DND-41 (cell line): ENCODE data around the gene GNAZ.

ENCODE experiments used
- ATAC-seq: fragments of 200-7000 bp; cut with Tn5 transposase; 3 replicates; pipeline ENCODE4 v1.9.1; 2021; ENCODE audit warnings: low read depth; ENCODE audit not compliant: insufficient read depth
- DNase-seq: peaks from one replicate; pipeline ENCODE4 v3.0.0-alpha.2; 2020
- H2AFZ ChIP-seq: 2 replicates; pipeline ENCODE4 v1.6.0; 2012; ENCODE audit warnings: low read depth, low read length
- H3K27ac ChIP-seq: 2 replicates; pipeline ENCODE4 v1.5.1; 2012; ENCODE audit warnings: low read length, inconsistent platforms
- H3K27me3 ChIP-seq: fragments of 200-600 bp; sonication (generic); 2 replicates; pipeline ENCODE4 v1.6.0; 2012; ENCODE audit warnings: low read length, mild to moderate bottlenecking, inconsistent platforms; ENCODE audit not compliant: insufficient read depth, poor library complexity
- H3K36me3 ChIP-seq: 2 replicates; pipeline ENCODE4 v1.5.1; 2012; ENCODE audit warnings: low read length, inconsistent platforms; ENCODE audit not compliant: insufficient read depth
- H3K4me1 ChIP-seq: 2 replicates; pipeline ENCODE4 v1.5.1; 2012; ENCODE audit warnings: mild to moderate bottlenecking, low read length; ENCODE audit not compliant: insufficient read depth
- H3K4me2 ChIP-seq: 2 replicates; pipeline ENCODE4 v1.6.0; 2012; ENCODE audit warnings: mild to moderate bottlenecking, moderate library complexity, low read length, inconsistent platforms; ENCODE audit not compliant: insufficient read depth
- H3K4me3 ChIP-seq, 2 experiments: fragments of 200-600 bp in 1 of 2; shearing (Covaris generic) in 1 of 2; 2 replicates each; pipeline ENCODE4 v1.5.1; 2012 to 2016; ENCODE audit warnings: inconsistent platforms in 2 of 2, low read length in 2 of 2, mild to moderate bottlenecking in 2 of 2, low read depth in 1 of 2, moderate library complexity in 1 of 2
- H3K79me2 ChIP-seq: 2 replicates; pipeline ENCODE4 v1.6.0; 2012; ENCODE audit warnings: low read length, inconsistent platforms; ENCODE audit not compliant: insufficient read depth
- H3K9ac ChIP-seq: 2 replicates; pipeline ENCODE4 v1.6.0; 2012; ENCODE audit warnings: low read depth, mild to moderate bottlenecking, inconsistent platforms, low read length, moderate library complexity
- H3K9me3 ChIP-seq: 2 replicates; pipeline ENCODE4 v1.5.1; 2012; ENCODE audit warnings: low read length, moderate library complexity, mild to moderate bottlenecking, inconsistent platforms; ENCODE audit not compliant: insufficient read depth, severe bottlenecking
- H4K20me1 ChIP-seq: 2 replicates; pipeline ENCODE4 v1.6.0; 2012; ENCODE audit warnings: low read length; ENCODE audit not compliant: insufficient read depth
- EZH2 ChIP-seq: IDR thresholded peaks from 3 replicates; pipeline ENCODE4 v1.6.1; 2012; ENCODE audit warnings: borderline replicate concordance, low read depth, mild to moderate bottlenecking, moderate library complexity, low read length, inconsistent platforms; ENCODE audit not compliant: severe bottlenecking
- TF ChIP-seq, protein P1 (sequence below): IDR thresholded peaks from 2 replicates; pipeline ENCODE4 v1.5.1; 2012; ENCODE audit warnings: borderline replicate concordance, low read length, moderate library complexity, mild to moderate bottlenecking; ENCODE audit not compliant: poor library complexity, severe bottlenecking; ENCODE audit errors: extremely low read depth

GNAZ gene

DNA sequence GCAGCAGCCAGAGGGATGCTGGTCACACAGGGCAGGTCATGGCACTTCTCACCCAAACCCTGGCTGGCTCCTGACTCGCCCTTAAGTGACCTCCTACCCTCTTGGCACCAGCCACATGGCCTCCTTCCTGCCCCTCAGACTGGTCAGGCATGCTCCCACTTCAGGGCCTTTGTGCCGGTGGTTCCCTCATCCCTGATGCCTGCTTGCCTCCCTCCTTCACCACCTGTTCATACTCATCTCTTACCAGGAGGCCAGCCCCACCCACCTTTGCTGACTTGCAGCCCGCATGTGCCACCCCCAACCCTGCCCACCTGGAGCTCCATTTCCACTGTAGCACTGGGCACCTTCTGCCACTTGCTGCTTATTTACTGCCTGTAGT is 20.1 kb downstream of the GNAZ start:
- H4K20me1 ChIP-seq = peaks cover 24% of the 10 kb centered on the region
- H3K27me3 ChIP-seq = no peaks in the 10 kb centered on the region
- DNase-seq (no peak), ATAC-seq (no peak)
- H3K27ac ChIP-seq = no peak overlapping the region
- no peaks in the 10 kb centered on the region for H3K36me3 ChIP-seq
- H3K9ac ChIP-seq = no peak overlapping the region
- TF ChIP-seq, protein P1, sequence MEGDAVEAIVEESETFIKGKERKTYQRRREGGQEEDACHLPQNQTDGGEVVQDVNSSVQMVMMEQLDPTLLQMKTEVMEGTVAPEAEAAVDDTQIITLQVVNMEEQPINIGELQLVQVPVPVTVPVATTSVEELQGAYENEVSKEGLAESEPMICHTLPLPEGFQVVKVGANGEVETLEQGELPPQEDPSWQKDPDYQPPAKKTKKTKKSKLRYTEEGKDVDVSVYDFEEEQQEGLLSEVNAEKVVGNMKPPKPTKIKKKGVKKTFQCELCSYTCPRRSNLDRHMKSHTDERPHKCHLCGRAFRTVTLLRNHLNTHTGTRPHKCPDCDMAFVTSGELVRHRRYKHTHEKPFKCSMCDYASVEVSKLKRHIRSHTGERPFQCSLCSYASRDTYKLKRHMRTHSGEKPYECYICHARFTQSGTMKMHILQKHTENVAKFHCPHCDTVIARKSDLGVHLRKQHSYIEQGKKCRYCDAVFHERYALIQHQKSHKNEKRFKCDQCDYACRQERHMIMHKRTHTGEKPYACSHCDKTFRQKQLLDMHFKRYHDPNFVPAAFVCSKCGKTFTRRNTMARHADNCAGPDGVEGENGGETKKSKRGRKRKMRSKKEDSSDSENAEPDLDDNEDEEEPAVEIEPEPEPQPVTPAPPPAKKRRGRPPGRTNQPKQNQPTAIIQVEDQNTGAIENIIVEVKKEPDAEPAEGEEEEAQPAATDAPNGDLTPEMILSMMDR = no peak
- TF ChIP-seq EZH2 = no peak
- no peak overlapping the region for H3K4me3 ChIP-seq
- H3K4me1 ChIP-seq = peaks cover 3% of the 10 kb centered on the region; the same call in 1 of the 2 replicates
- no peak overlapping the region for H2AFZ ChIP-seq
- no peaks in the 10 kb centered on the region for H3K9me3 ChIP-seq
- H3K79me2 ChIP-seq = no peaks in the 10 kb centered on the region
- no peak overlapping the region for H3K4me2 ChIP-seq

DNA sequence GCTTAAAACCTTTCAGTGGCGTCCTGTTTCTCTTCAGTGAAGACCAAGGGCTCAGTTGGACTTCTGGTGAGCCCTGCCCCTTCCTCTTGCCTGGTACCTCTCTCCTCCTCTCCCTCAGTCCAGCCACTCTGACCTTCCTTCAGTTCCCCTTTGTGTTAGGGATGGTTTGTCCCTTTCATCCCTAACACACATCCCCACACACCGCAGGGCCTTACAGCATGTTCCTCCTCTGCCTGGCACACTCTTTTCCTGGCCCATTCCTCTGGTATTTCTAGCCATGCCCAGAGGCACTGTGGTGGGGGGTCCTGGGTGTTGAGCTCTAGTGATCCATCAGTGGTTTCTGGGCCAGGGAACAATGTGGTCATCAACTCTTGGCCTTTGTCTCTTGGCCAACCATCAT is 21.4 kb downstream of the GNAZ start:
- Histone ChIP-seq H3K79me2 (no peaks in the 10 kb centered on the region), H3K9me3 (no peaks in the 10 kb centered on the region), H3K27ac (no peak overlapping the region), H3K9ac (no peak overlapping the region), H2AFZ (no peak overlapping the region), H3K4me2 (no peak overlapping the region), H3K36me3 (no peaks in the 10 kb centered on the region), H3K27me3 (no peaks in the 10 kb centered on the region), H3K4me3 (no peak overlapping the region), H4K20me1 (peaks cover 19% of the 10 kb centered on the region), H3K4me1 (peaks cover 3% of the 10 kb centered on the region; the same call in 1 of the 2 replicates)
- ATAC-seq = no peak
- TF ChIP-seq, protein P1 = no peak
- TF ChIP-seq EZH2 = no peak
- no peak for DNase-seq

DNA sequence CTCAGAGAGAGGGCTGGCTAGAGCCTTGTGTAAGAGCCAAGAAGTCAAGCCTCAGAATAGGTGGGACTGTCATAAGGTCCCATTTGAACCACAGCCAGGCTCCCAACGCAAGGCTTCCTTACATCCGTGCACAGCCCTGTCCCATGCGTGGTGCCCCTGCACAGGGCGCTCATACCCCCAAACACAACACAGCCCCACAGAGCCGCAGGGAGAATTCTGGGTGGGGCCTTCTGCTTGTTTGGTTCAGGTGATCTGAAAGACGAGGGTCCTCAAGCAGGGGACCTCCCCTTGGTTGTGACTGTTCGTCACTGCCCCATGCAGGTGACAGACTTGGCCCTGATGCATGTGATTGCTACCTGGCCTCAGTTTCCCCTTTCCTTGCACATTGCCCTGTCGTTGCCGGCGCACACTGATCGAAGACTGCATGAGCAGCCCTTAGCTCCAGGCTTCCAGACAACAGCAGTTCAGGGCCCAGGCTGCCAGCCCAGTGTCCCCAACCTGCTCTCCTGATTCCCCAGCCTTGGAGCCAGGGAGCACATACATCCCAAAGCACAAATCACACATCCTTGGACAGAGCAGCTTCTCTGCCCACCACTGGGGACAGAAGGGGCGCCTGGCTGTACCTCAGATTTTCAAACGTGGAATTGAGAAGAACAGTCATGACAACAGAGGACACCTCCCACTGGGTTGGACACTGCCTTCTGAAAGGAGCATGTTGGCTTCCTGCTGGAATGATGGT is 22.1 kb downstream of the GNAZ start:
- TF ChIP-seq EZH2 = no peak
- TF ChIP-seq, protein P1 = no peak
- Histone ChIP-seq H3K27ac (no peak overlapping the region), H3K36me3 (no peaks in the 10 kb centered on the region), H3K4me2 (no peak overlapping the region), H2AFZ (no peak overlapping the region), H3K27me3 (no peaks in the 10 kb centered on the region), H3K9me3 (no peaks in the 10 kb centered on the region), H3K79me2 (no peaks in the 10 kb centered on the region), H3K4me3 (no peak overlapping the region), H4K20me1 (peaks cover 19% of the 10 kb centered on the region), H3K9ac (no peak overlapping the region), H3K4me1 (peaks cover 3% of the 10 kb centered on the region; the same call in 1 of the 2 replicates)
- no peak for DNase-seq
- no peak for ATAC-seq
